ENCODE measurements around the gene LARGE1.

Gene LARGE1

DNA sequence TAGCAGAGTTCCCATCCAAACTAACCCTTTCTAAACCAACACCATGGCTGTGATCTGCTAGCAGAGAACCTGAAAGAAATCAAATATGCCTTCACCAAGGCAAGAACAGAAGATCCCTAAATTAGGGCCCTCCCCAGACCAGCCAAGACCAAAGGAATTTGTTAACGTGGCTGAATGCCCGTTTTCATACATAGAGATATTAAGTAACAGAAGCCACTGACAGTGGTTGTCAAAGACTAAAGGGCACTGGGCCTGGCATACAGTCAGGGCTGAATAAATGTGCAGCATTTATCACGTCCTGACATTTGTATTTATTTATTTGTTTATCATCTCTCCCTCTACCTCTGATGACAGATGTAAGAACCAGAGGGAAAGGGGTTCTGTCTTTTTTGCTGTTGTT lies 271.8 kb downstream of the LARGE1 start:
- no peak overlapping the region for H3K4me2 ChIP-seq (ENCODE audit: low read depth, low read length, poor library complexity, severe bottlenecking)
- H3K4me3 ChIP-seq (ENCODE audit: insufficient read depth, low read length, poor library complexity, severe bottlenecking), result no peak overlapping the region
- H4K20me1 ChIP-seq (ENCODE audit: low read depth, low read length), result no peaks in the 10 kb centered on the region
- H3K9me3 ChIP-seq (ENCODE audit: insufficient read depth, low read length), result no peaks in the 10 kb centered on the region
- no peak overlapping the region for H3K27ac ChIP-seq (ENCODE audit: low read depth, low read length)
- H3F3A ChIP-seq (ENCODE audit: insufficient read depth), result no peaks in the 10 kb centered on the region
- H3K27me3 ChIP-seq (ENCODE audit: low read length), result no peaks in the 10 kb centered on the region
- no peak overlapping the region for H3K9ac ChIP-seq (ENCODE audit: low read length)
- no peaks in the 10 kb centered on the region for H3K9me2 ChIP-seq (replicated peaks; ENCODE audit: insufficient read depth, low read length)
- no peak for TF ChIP-seq EZH2phosphoT487 (conservative IDR thresholded peaks at IDR 0.05; ENCODE audit: low read length)
- TF ChIP-seq, protein P1, sequence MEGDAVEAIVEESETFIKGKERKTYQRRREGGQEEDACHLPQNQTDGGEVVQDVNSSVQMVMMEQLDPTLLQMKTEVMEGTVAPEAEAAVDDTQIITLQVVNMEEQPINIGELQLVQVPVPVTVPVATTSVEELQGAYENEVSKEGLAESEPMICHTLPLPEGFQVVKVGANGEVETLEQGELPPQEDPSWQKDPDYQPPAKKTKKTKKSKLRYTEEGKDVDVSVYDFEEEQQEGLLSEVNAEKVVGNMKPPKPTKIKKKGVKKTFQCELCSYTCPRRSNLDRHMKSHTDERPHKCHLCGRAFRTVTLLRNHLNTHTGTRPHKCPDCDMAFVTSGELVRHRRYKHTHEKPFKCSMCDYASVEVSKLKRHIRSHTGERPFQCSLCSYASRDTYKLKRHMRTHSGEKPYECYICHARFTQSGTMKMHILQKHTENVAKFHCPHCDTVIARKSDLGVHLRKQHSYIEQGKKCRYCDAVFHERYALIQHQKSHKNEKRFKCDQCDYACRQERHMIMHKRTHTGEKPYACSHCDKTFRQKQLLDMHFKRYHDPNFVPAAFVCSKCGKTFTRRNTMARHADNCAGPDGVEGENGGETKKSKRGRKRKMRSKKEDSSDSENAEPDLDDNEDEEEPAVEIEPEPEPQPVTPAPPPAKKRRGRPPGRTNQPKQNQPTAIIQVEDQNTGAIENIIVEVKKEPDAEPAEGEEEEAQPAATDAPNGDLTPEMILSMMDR (IDR thresholded peaks at IDR 0.05; ENCODE audit: insufficient read depth, low read length, poor library complexity, severe bottlenecking), result no peak
- no peaks in the 10 kb centered on the region for H3K79me2 ChIP-seq (ENCODE audit: insufficient read depth, low read length)
- H2AFZ ChIP-seq (ENCODE audit: low read depth, low read length, severe bottlenecking), result no peak overlapping the region
- no peaks in the 10 kb centered on the region for H3K36me3 ChIP-seq (ENCODE audit: low read length)

DNA sequence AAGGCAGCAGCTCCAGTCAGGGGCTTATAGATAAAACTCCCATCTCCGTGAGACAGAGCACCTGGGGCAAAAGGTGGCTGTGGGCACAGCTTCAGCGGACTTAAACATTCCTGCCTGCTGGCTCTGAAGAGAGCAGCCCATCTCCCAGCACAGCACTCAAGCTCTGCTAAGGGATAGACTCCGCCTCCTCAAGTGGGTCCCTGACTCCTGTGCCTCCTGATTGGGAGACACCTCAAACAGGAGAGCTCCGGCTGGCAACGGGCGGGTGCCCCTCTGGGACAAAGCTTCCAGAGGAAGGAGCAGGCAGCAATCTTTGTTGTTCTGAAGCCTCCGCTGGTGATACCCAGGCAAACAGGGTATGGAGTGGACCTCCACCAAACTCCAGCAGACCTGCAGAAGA lies 279.4 kb downstream of the LARGE1 start:
- Histone ChIP-seq H3F3A (ENCODE audit: insufficient read depth) (no peaks in the 10 kb centered on the region), H3K27ac (ENCODE audit: low read depth, low read length) (no peak overlapping the region), H3K9me3 (ENCODE audit: insufficient read depth, low read length) (no peaks in the 10 kb centered on the region), H3K4me3 (ENCODE audit: insufficient read depth, low read length, poor library complexity, severe bottlenecking) (no peak overlapping the region), H3K79me2 (ENCODE audit: insufficient read depth, low read length) (no peaks in the 10 kb centered on the region), H2AFZ (ENCODE audit: low read depth, low read length, severe bottlenecking) (no peak overlapping the region), H3K27me3 (ENCODE audit: low read length) (no peaks in the 10 kb centered on the region), H4K20me1 (ENCODE audit: low read depth, low read length) (no peaks in the 10 kb centered on the region), H3K9me2 (replicated peaks; ENCODE audit: insufficient read depth, low read length) (no peaks in the 10 kb centered on the region), H3K4me2 (ENCODE audit: low read depth, low read length, poor library complexity, severe bottlenecking) (no peak overlapping the region), H3K9ac (ENCODE audit: low read length) (no peak overlapping the region), H3K36me3 (ENCODE audit: low read length) (no peaks in the 10 kb centered on the region)
- TF ChIP-seq, protein P1 (IDR thresholded peaks at IDR 0.05; ENCODE audit: insufficient read depth, low read length, poor library complexity, severe bottlenecking), result no peak
- TF ChIP-seq EZH2phosphoT487 (conservative IDR thresholded peaks at IDR 0.05; ENCODE audit: low read length), result no peak

DNA sequence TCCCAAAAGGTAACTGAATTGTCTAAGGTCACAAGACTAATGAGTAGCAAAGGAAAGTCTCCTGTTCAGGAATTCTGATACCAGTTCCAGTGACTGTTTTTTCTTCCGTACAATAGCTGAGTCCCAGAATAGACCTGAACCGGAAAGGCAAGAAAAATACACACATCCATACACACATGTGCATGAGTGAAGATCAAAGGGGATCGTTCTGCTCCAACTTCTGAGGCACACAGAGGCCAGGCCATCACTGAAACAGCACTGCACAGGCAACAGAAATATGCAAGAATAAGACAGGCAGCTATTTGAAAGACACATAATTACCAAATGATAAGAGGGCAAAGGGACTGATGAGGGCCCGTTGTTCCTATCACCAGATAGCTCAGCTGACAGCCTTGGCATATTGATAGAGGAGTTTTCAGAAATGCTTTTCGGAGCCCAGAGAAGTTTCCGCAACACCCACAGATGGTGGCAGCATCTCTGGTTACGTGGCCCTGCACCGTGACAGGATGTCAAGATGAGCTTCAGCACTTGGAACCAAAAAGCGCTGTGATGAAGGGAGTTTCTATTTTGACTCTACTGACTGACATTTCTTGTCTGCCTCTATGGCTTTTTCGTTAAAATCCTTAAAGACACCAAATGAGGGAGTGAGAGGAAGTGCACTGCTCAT lies 280.6 kb downstream of the LARGE1 start:
- Histone ChIP-seq H4K20me1 (ENCODE audit: low read depth, low read length) (no peaks in the 10 kb centered on the region), H3K9me2 (replicated peaks; ENCODE audit: insufficient read depth, low read length) (no peaks in the 10 kb centered on the region), H3K4me2 (ENCODE audit: low read depth, low read length, poor library complexity, severe bottlenecking) (no peak overlapping the region), H2AFZ (ENCODE audit: low read depth, low read length, severe bottlenecking) (no peak overlapping the region), H3K9me3 (ENCODE audit: insufficient read depth, low read length) (no peaks in the 10 kb centered on the region), H3K4me3 (ENCODE audit: insufficient read depth, low read length, poor library complexity, severe bottlenecking) (no peak overlapping the region), H3K27me3 (ENCODE audit: low read length) (no peaks in the 10 kb centered on the region), H3F3A (ENCODE audit: insufficient read depth) (no peaks in the 10 kb centered on the region), H3K79me2 (ENCODE audit: insufficient read depth, low read length) (no peaks in the 10 kb centered on the region), H3K27ac (ENCODE audit: low read depth, low read length) (no peak overlapping the region), H3K36me3 (ENCODE audit: low read length) (no peaks in the 10 kb centered on the region), H3K9ac (ENCODE audit: low read length) (no peak overlapping the region)
- TF ChIP-seq, protein P1 (IDR thresholded peaks at IDR 0.05; ENCODE audit: insufficient read depth, low read length, poor library complexity, severe bottlenecking), result no peak

Data from SU-DHL-6 (cell line).